Measurements from ENCODE around the gene KIF3C.

DNA sequence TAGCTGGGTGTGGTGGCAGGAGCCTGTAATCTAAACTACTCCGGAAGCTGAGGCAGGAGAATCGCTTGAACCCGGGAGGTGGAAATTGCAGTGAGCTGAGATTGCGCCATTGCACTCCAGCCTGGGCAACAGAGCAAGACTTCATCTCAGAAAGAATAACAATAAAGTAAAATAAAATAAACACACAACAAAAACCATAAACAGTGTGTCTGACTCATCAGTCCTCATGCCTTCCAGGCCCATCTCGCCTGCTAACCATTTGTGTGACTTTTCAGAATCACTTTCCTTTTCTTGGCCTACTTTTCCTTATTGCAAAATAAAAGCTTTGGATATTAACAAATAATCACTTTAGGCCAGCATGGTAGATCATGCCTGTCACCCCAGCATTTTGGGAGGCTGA, 62.0 kb downstream of the KIF3C start:
- no peak for TF ChIP-seq EZH2 (IDR thresholded peaks at IDR 0.05; ENCODE audit: low read length, unreplicated experiment)
- no peak for TF ChIP-seq EZH2phosphoT487 (IDR thresholded peaks at IDR 0.05; ENCODE audit: borderline replicate concordance, low read length)

Measured in PC-3 (cell line).